Neural progenitor cell (in vitro differentiated cells): ENCODE data around the gene SPSB4.

Experiments used
- CTCF ChIP-seq: fragments of 200-600 bp; sonication (generic); IDR thresholded peaks from 2 replicates; pipeline ENCODE4 v1.5.1; 2017; ENCODE audit warnings: antibody characterized with exemption, mild to moderate bottlenecking
- EZH2 ChIP-seq: fragments of 200-600 bp; sonication (generic); IDR thresholded peaks from 2 replicates; pipeline ENCODE4 v1.6.1; 2017; ENCODE audit warnings: antibody characterized with exemption, mild to moderate bottlenecking, moderate library complexity
- EZH2phosphoT487 ChIP-seq: fragments of 200-600 bp; sonication (generic); IDR thresholded peaks from 2 replicates; pipeline ENCODE4 v1.6.1; 2017; ENCODE audit warnings: antibody characterized with exemption

GRCh38 chr3:141057436-141057835 lies 6.3 kb downstream of the SPSB4 start:
- TF ChIP-seq CTCF (no peak), EZH2 (no peak), EZH2phosphoT487 (no peak)
